PC-9 (cell line): ENCODE data around the gene DUSP2.

Experiments
- EZH2 ChIP-seq: fragments of 200-600 bp; sonication (generic); IDR thresholded peaks from 2 replicates; pipeline ENCODE4 v1.8.0; 2017; ENCODE audit warnings: antibody characterized with exemption, low read depth
- TF ChIP-seq, protein P1 (sequence below): fragments of 200-600 bp; sonication (generic); conservative IDR thresholded peaks from 2 replicates; pipeline ENCODE4 v1.6.1; 2017; ENCODE audit warnings: mixed run types, antibody characterized with exemption, mild to moderate bottlenecking, moderate library complexity

DNA sequence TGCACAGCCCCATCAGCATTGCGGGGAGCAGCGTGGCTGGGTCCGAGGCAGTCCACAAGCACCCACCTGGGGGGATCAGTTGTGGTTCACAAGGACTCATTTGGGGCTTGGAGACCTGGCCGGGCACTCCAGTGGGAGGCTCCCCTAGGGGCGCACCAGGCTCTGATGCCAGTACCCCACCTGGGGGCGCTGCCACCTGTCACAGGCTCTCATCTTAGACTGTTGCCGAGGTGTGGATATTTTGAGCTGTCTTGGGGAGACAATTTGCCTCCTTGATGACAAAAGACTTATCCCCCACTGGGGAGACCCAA is 31.9 kb downstream of the DUSP2 start:
- no peak for TF ChIP-seq EZH2
- TF ChIP-seq, protein P1, sequence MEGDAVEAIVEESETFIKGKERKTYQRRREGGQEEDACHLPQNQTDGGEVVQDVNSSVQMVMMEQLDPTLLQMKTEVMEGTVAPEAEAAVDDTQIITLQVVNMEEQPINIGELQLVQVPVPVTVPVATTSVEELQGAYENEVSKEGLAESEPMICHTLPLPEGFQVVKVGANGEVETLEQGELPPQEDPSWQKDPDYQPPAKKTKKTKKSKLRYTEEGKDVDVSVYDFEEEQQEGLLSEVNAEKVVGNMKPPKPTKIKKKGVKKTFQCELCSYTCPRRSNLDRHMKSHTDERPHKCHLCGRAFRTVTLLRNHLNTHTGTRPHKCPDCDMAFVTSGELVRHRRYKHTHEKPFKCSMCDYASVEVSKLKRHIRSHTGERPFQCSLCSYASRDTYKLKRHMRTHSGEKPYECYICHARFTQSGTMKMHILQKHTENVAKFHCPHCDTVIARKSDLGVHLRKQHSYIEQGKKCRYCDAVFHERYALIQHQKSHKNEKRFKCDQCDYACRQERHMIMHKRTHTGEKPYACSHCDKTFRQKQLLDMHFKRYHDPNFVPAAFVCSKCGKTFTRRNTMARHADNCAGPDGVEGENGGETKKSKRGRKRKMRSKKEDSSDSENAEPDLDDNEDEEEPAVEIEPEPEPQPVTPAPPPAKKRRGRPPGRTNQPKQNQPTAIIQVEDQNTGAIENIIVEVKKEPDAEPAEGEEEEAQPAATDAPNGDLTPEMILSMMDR: peak; percentile 44; the same call in 1 of the 2 replicates
